Fibroblast of villous mesenchyme (primary cell): Measurements from ENCODE around the gene SLC34A3. TPM values are rescaled to one million over a fixed set of nuclear protein-coding genes. Genes with fewer than 3 reads are reported as not detected.
"Not testable (repeated sequence)": the region's sequence is repeated elsewhere in the genome, so short reads cannot be mapped to it uniquely, and the experiment has no call there.

ENCODE experiments used
- DNase-seq: peaks from one replicate; pipeline ENCODE4 v3.0.0-alpha.2; 2010; ENCODE audit warnings: low read depth
- H3K4me3 ChIP-seq: 2 replicates; pipeline ENCODE4 v1.5.1; 2011; ENCODE audit warnings: low read depth, mild to moderate bottlenecking, low read length
- total RNA-seq: library from RNA; depleted of rRNA; stranded (reverse); fragments of >200 nt; gene quantifications from 2 replicates; pipeline ENCODE4 v1.2.3, GENCODE V29; 2012
- TF ChIP-seq, protein P1 (sequence below): IDR thresholded peaks from 2 replicates; pipeline ENCODE4 v1.5.1; 2012; ENCODE audit warnings: low read depth, mild to moderate bottlenecking, low read length; ENCODE audit not compliant: insufficient read depth

SLC34A3 gene
- total RNA-seq, 1 donor: not detected

DNA sequence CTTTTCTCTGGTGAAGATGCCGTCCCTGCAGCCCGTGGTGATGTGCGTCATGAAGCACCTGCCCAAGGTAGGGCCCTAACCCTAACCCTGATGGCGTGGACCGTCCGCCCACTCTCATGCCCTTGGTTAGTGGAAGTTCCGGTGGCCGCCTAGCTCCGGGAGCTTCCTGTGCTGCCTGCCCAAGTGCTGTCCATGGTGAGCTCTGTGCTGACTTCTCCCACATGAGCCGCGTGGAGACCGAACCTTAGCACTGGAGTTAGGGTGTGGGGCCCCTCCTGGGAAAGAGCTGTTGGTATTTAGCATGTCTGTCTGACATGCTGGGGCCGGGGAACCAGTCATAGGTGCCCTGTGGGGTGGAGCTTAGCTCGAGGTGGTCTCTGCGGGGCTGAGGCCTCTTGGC lies 25.7 kb downstream of the SLC34A3 start:
- no peak for DNase-seq
- peak overlapping the region; percentile 94 for H3K4me3 ChIP-seq
- TF ChIP-seq, protein P1, sequence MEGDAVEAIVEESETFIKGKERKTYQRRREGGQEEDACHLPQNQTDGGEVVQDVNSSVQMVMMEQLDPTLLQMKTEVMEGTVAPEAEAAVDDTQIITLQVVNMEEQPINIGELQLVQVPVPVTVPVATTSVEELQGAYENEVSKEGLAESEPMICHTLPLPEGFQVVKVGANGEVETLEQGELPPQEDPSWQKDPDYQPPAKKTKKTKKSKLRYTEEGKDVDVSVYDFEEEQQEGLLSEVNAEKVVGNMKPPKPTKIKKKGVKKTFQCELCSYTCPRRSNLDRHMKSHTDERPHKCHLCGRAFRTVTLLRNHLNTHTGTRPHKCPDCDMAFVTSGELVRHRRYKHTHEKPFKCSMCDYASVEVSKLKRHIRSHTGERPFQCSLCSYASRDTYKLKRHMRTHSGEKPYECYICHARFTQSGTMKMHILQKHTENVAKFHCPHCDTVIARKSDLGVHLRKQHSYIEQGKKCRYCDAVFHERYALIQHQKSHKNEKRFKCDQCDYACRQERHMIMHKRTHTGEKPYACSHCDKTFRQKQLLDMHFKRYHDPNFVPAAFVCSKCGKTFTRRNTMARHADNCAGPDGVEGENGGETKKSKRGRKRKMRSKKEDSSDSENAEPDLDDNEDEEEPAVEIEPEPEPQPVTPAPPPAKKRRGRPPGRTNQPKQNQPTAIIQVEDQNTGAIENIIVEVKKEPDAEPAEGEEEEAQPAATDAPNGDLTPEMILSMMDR: no peak

DNA sequence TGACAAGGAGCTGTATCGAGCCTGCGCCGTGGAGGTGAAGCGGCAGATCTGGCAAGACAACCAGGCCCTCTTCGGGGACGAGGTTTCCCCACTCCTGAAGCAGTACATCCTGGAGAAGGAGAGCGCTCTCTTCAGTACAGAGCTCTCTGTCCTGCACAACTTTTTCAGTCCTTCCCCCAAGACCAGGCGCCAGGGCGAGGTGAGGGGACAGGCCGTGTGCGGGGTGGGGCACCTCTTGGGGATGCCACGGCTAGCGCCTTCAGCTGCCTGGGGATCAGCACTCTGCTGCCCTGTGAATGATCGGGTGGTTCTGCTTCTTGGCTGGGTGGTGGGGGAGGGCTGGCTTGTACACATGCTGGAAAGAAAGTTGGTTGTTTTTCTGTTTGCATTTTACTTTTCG lies 26.2 kb downstream of the SLC34A3 start:
- H3K4me3 ChIP-seq: no peak overlapping the region
- TF ChIP-seq, protein P1: no peak
- no peak for DNase-seq

DNA sequence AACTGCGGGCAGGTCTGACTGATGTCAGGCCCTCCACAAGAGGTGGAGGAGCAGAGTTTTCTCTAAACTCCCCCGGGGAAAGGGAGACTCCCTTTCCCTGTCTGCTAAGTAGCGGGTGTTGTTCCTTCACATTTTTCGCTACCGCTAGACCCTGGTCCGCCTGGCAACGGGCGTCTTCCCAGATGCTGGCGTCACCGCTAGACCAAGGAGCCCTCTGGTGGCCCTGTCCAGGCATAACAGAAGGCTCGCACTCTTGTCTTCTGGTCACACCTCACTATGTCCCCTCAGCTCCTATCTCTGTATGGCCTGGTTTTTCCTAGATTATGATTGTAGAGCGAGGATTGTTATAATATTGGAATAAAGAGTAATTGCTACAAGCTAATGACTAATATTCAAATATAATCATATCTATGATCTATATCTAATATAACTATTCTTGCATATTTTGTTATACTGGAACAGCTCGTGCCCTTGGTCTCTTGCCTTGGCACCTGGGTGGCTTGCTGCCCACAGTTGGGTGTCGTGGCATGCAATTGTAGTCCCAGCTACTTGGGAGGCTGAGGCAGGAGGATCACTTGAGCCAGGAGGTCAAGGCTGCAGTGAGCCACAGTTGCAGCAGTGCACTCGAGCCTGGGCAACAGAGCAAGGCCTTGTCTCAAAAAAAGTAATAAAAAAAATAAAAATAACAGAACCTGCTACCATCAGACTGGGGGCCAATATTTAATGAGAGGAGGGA lies 31.6 kb downstream of the SLC34A3 start:
- not testable (repeated sequence) for H3K4me3 ChIP-seq
- TF ChIP-seq, protein P1: peak; percentile 56
- peak; percentile 56 for DNase-seq

GRCh38 chr9:137262909-137263285 lies 32.2 kb downstream of the SLC34A3 start:
- no peak for DNase-seq
- no peak overlapping the region for H3K4me3 ChIP-seq
- TF ChIP-seq, protein P1: no peak

DNA sequence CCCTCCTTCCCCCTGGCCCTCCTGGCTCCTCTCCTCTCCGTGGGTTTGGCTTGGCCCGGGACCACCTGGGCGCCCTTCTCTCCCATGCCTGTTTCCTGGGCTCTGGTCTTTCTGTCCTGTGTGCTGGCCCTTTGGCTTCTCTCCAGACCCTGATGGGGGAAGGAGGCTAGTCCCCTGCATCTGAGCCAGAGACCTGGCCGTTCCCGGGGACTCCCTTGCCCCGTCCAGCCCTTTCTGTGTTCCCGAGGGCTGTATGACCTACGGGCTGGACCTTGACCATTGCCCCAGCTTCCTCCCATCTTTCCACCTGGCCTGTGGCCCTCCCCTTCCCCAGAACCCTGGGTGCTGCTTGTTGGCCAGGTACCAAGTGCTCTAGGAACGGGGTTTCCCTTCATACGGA lies 32.8 kb downstream of the SLC34A3 start:
- H3K4me3 ChIP-seq: no peak overlapping the region
- TF ChIP-seq, protein P1: no peak
- no peak for DNase-seq

- no peak overlapping the region for H3K4me3 ChIP-seq
- TF ChIP-seq, protein P1: no peak
- DNase-seq: no peak
Measured at GRCh38 chr9:137264067-137264466, 33.4 kb downstream of the SLC34A3 start.
